C4-2B (cell line): Measurements from ENCODE around the gene SOBP.

ENCODE experiments used
- ZFX ChIP-seq: fragments of 450-650 bp; IDR thresholded peaks from 2 replicates; pipeline ENCODE4 v1.6.1; 2017
- TF ChIP-seq, protein P1 (sequence below): fragments of 450-650 bp; conservative IDR thresholded peaks from 2 replicates; pipeline ENCODE4 v1.5.1; 2017; ENCODE audit warnings: mild to moderate bottlenecking

DNA sequence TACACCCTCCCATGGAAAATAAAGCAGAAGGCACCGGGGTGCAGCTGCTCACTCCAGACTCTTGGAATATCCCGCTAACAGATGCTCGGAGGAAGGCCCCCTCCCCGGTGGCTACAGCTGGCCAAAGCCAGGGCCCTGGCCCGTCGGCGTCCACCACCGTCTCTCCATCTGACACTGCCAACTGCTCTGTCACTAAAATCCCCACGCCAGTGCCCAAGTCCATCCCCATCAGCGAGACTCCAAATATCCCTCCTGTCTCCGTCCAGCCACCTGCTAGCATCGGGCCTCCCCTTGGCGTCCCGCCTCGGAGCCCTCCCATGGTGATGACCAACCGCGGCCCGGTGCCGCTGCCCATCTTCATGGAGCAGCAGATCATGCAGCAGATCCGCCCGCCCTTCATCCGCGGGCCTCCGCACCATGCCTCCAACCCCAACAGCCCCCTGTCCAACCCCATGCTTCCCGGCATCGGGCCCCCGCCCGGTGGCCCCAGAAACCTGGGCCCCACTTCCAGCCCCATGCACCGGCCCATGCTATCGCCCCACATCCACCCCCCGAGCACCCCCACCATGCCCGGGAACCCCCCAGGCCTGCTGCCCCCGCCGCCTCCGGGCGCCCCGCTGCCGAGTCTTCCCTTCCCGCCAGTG lies 143.9 kb downstream of the SOBP start:
- TF ChIP-seq, protein P1, sequence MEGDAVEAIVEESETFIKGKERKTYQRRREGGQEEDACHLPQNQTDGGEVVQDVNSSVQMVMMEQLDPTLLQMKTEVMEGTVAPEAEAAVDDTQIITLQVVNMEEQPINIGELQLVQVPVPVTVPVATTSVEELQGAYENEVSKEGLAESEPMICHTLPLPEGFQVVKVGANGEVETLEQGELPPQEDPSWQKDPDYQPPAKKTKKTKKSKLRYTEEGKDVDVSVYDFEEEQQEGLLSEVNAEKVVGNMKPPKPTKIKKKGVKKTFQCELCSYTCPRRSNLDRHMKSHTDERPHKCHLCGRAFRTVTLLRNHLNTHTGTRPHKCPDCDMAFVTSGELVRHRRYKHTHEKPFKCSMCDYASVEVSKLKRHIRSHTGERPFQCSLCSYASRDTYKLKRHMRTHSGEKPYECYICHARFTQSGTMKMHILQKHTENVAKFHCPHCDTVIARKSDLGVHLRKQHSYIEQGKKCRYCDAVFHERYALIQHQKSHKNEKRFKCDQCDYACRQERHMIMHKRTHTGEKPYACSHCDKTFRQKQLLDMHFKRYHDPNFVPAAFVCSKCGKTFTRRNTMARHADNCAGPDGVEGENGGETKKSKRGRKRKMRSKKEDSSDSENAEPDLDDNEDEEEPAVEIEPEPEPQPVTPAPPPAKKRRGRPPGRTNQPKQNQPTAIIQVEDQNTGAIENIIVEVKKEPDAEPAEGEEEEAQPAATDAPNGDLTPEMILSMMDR, result no peak
- TF ChIP-seq ZFX, result no peak
